Measurements from ENCODE around the gene STRADA. TPM values are rescaled to one million over a fixed set of nuclear protein-coding genes. Genes with fewer than 3 reads are reported as not detected.

The STRADA gene
- total RNA-seq, 3 donors from 2014 or later, result 29.1 to 34.0 (median 29.6) TPM

- Histone ChIP-seq H3K36me3 (ENCODE audit: low read depth) (peaks cover 5% of the 10 kb centered on the region), H3K9me3 (no peaks in the 10 kb centered on the region), H3K4me1 (ENCODE audit: low read depth) (peaks cover 10% of the 10 kb centered on the region), H3K4me3 (no peak overlapping the region)
- ATAC-seq, result no peak
- TF ChIP-seq CTCF (IDR thresholded peaks at IDR 0.05), result no peak
- no peak for DNase-seq
- intact Hi-C loops (cut with DNase I, micrococcal nuclease), result no loop called here
Observed at GRCh38 chr17:63693411-63694113, 48.0 kb downstream of the STRADA start.

DNA sequence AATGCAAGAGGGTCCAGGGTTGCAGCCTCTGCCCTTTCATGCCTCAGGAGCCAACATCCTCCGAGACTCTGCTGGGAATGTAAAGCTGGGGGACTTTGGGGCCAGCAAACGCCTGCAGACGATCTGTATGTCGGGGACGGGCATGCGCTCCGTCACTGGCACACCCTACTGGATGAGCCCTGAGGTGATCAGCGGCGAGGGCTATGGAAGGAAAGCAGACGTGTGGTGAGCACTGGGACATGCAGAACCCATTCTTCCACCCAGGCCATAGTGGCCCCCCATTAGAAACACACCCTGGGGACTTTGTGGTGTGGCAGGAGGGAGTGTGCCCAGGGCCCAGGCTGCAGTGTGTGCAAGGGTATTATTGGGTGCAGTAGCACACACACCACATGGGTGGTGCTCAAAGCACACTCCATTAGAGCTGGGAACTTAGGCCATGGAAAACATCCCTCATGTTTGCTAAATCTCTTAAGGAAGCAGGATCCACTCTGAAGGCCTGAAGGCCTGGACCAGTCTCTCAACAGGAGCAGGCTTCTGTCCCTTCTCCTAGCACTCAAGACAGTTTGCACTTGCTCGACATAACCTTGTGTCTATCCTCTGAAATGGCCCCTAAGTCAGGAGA, 49.3 kb downstream of the STRADA start:
- no peaks in the 10 kb centered on the region for H3K9me3 ChIP-seq
- no peaks in the 10 kb centered on the region for H3K4me1 ChIP-seq (ENCODE audit: low read depth)
- H3K4me3 ChIP-seq, result no peak overlapping the region
- no peak for TF ChIP-seq CTCF (IDR thresholded peaks at IDR 0.05)
- H3K36me3 ChIP-seq (ENCODE audit: low read depth), result peaks cover 5% of the 10 kb centered on the region
- intact Hi-C loops (cut with DNase I, micrococcal nuclease), result no loop called here
- DNase-seq, result no peak
- ATAC-seq, result no peak

DNA sequence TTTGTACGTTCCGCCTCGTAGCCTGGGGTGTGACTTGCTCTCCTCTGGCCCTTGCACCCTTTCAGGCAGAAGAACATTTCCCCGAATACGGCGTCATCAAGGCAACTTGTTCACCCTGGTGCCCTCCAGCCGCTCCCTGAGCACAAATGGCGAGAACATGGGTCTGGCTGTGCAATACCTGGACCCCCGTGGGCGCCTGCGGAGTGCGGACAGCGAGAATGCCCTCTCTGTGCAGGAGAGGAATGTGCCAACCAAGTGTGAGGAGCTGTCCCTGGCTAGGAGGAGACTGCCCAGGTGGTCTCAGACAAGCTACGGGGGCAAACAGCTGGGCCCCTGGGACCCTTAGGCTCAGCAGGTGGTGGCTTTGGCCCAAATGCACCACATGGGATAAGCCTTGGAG, 52.1 kb downstream of the STRADA start:
- Histone ChIP-seq H3K9me3 (no peaks in the 10 kb centered on the region), H3K36me3 (ENCODE audit: low read depth) (peaks cover 5% of the 10 kb centered on the region), H3K4me3 (no peak overlapping the region), H3K4me1 (ENCODE audit: low read depth) (no peaks in the 10 kb centered on the region)
- TF ChIP-seq CTCF (IDR thresholded peaks at IDR 0.05), result no peak
- ATAC-seq (no peak), DNase-seq (no peak)
- intact Hi-C loops (cut with DNase I, micrococcal nuclease), result no loop called here

- Histone ChIP-seq H3K4me1 (ENCODE audit: low read depth) (no peaks in the 10 kb centered on the region), H3K36me3 (ENCODE audit: low read depth) (peaks cover 5% of the 10 kb centered on the region), H3K4me3 (no peak overlapping the region), H3K9me3 (no peaks in the 10 kb centered on the region)
- intact Hi-C loops (cut with DNase I, micrococcal nuclease), result no loop called here
- ATAC-seq, result peak; percentile 23
- TF ChIP-seq CTCF (IDR thresholded peaks at IDR 0.05), result no peak
- DNase-seq, result no peak
Observed at GRCh38 chr17:63688396-63689020, 53.1 kb downstream of the STRADA start.

DNA sequence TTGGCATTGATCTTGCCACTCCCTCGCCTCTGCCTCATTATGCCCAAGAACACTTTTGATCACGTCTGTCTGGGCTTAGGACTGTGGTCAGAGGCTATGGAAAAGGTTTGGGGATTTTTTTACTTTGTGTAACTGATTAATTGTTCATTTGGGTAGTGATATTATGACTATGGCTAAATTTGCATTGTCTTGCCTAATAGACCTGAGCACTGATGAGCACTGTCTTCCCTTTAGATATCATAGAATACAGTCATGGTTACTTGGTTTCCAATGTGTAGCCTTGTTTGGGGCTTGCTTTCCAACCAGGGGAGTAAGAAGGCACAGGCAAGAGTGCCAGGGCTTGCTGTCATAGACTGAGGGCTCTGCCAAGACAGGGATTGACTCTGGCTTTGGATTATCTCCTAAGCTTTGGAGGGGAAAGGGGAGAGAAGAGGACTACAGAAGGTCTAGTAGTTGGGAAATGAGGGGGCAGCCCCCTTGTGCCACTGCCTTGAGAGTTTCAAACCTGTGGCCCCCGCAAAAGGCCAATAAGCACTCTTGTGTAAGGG, 55.4 kb downstream of the STRADA start:
- Histone ChIP-seq H3K4me3 (no peak overlapping the region), H3K36me3 (ENCODE audit: low read depth) (peaks cover under 1% of the 10 kb centered on the region), H3K9me3 (no peaks in the 10 kb centered on the region), H3K4me1 (ENCODE audit: low read depth) (no peaks in the 10 kb centered on the region)
- ATAC-seq, result no peak
- no peak for TF ChIP-seq CTCF (IDR thresholded peaks at IDR 0.05)
- DNase-seq, result no peak
- intact Hi-C loops (cut with DNase I, micrococcal nuclease), result no loop called here

Measured in mucosa of descending colon (tissue), 3 donors.